ENCODE data around the gene PDHX.

GRCh38 chr11:34898474-34898873 lies 17.9 kb upstream of the PDHX start:
- TF ChIP-seq CTCF (IDR thresholded peaks at IDR 0.05) (no peak), POLR2A (IDR thresholded peaks at IDR 0.05) (no peak)
